ENCODE measurements around the gene IMPA2.
A peak's percentile ranks its signal among the peaks of the same experiment; 100 is the strongest.

The IMPA2 gene

GRCh38 chr18:12029786-12030584, 48.7 kb downstream of the IMPA2 start:
- DNase-seq (ENCODE audit: low read depth): no peak
- TF ChIP-seq CTCF (IDR thresholded peaks at IDR 0.05; ENCODE audit: control insufficient read depth, insufficient read depth, low read depth, low read length, missing control alignments): no peak
- H3K4me3 ChIP-seq (ENCODE audit: control insufficient read depth, low read depth, low read length): no peak overlapping the region

GRCh38 chr18:12030670-12031069, 49.4 kb downstream of the IMPA2 start:
- no peak for TF ChIP-seq CTCF (IDR thresholded peaks at IDR 0.05; ENCODE audit: control insufficient read depth, insufficient read depth, low read depth, low read length, missing control alignments)
- no peak for DNase-seq (ENCODE audit: low read depth)
- no peak overlapping the region for H3K4me3 ChIP-seq (ENCODE audit: control insufficient read depth, low read depth, low read length)

- DNase-seq (ENCODE audit: low read depth): no peak
- TF ChIP-seq CTCF (IDR thresholded peaks at IDR 0.05; ENCODE audit: control insufficient read depth, insufficient read depth, low read depth, low read length, missing control alignments): no peak
- no peak overlapping the region for H3K4me3 ChIP-seq (ENCODE audit: control insufficient read depth, low read depth, low read length)
These were observed 49.9 kb downstream of the IMPA2 start for GRCh38 chr18:12031181-12031580.

GRCh38 chr18:12031846-12032245, 50.5 kb downstream of the IMPA2 start:
- peak; percentile 42 for DNase-seq (ENCODE audit: low read depth)
- no peak overlapping the region for H3K4me3 ChIP-seq (ENCODE audit: control insufficient read depth, low read depth, low read length)
- TF ChIP-seq CTCF (IDR thresholded peaks at IDR 0.05; ENCODE audit: control insufficient read depth, insufficient read depth, low read depth, low read length, missing control alignments): no peak

- no peak for TF ChIP-seq CTCF (IDR thresholded peaks at IDR 0.05; ENCODE audit: control insufficient read depth, insufficient read depth, low read depth, low read length, missing control alignments)
- DNase-seq (ENCODE audit: low read depth): peak; percentile 40
These were observed 51.7 kb downstream of the IMPA2 start for GRCh38 chr18:12032786-12033642.

GRCh38 chr18:12033643-12034025, 52.3 kb downstream of the IMPA2 start:
- no peak for DNase-seq (ENCODE audit: low read depth)
- no peak overlapping the region for H3K4me3 ChIP-seq (ENCODE audit: control insufficient read depth, low read depth, low read length)
- TF ChIP-seq CTCF (IDR thresholded peaks at IDR 0.05; ENCODE audit: control insufficient read depth, insufficient read depth, low read depth, low read length, missing control alignments): no peak

More at GRCh38 chr18:12032786-12033642, 51.7 kb downstream of the IMPA2 start:
- H3K4me3 ChIP-seq (ENCODE audit: control insufficient read depth, low read depth, low read length): no peak overlapping the region
